HCT116 (cell line): ENCODE results near the gene A2M. TPM values are rescaled to one million over a fixed set of nuclear protein-coding genes. Genes with fewer than 3 reads are reported as not detected.

Experiments
- ATAC-seq: fragments of 200-7000 bp; cut with Tn5 transposase; 2 replicates; pipeline ENCODE4 v1.9.1; 2020; ENCODE audit warnings: mild to moderate bottlenecking, moderate library complexity
- BruUV-seq: library from RNA; stranded (reverse); fragments of 400-500 nt; replicated peaks from 2 replicates; lab custom pipeline; 2021; lab: Mats Ljungman, UMichigan
- CTCF ChIA-PET: fragments of 300-600 bp; sonication (Branson Sonifier 250); formaldehyde crosslinking; loops from one replicate; lab custom pipeline; 2021; ENCODE audit warnings: antibody characterized with exemption; lab: Charles Lee
- POLR2A ChIA-PET: fragments of 300-600, 350-600 bp; sonication (Branson Sonifier 250); formaldehyde crosslinking; loops from one replicate; lab custom pipeline; 2021; ENCODE audit warnings: antibody characterized with exemption; lab: Charles Lee
- RAD21 ChIA-PET, 2 experiments: fragments of 300-600 bp; sonication (Branson Sonifier 250); formaldehyde crosslinking; loops; one replicate each; lab custom pipeline; 2023; ENCODE audit warnings: low total read pairs in 2 of 2; ENCODE audit not compliant: uncharacterized antibody in 2 of 2, unreplicated experiment in 2 of 2, low non-redundant PET in 1 of 2; lab: Charles Lee
- DNase-seq: peaks from one replicate; pipeline ENCODE4 v3.0.0-alpha.2; 2010; ENCODE audit warnings: low read depth, low spot score
- H2AFZ ChIP-seq: fragments of 200-600 bp; shearing (Covaris generic), sonication (generic); 2 replicates; pipeline ENCODE4 v1.6.1; 2017; ENCODE audit warnings: low read depth, mixed run types, mixed read lengths, antibody characterized with exemption, low read length; ENCODE audit not compliant: poor library complexity, severe bottlenecking
- H3K27ac ChIP-seq: 2 replicates; pipeline ENCODE4 v1.5.1; 2012; ENCODE audit warnings: low read depth, low read length
- H3K27me3 ChIP-seq: fragments of 200-600 bp; sonication (generic); 2 replicates; pipeline ENCODE4 v1.6.1; 2016; ENCODE audit warnings: mixed run types, low read length, mixed read lengths; ENCODE audit not compliant: insufficient read depth
- H3K36me3 ChIP-seq, 2 experiments: fragments of 200-500 bp in 1 of 2; fragments of 200-600 bp in 1 of 2; sonication (Bioruptor generic) in 1 of 2; sonication (generic) in 1 of 2; 2 replicates each; pipeline versions ENCODE4 v1.5.1 to v1.6.1; 2014 to 2016; ENCODE audit warnings: low read length in 2 of 2, inconsistent platforms in 1 of 2, mixed read lengths in 1 of 2, mixed run types in 1 of 2; ENCODE audit not compliant: insufficient read depth in 2 of 2, control insufficient read depth in 1 of 2
- H3K4me1 ChIP-seq, 2 experiments: fragments of 200-600 bp in 1 of 2; sonication (generic) in 1 of 2; 2 replicates each; pipeline versions ENCODE4 v1.5.1 to v1.6.1; 2012 to 2017; ENCODE audit warnings: low read length in 2 of 2, inconsistent platforms in 1 of 2, mild to moderate bottlenecking in 1 of 2, mixed read lengths in 1 of 2, mixed run types in 1 of 2, moderate library complexity in 1 of 2; ENCODE audit not compliant: insufficient read depth in 2 of 2, control insufficient read depth in 1 of 2
- H3K4me2 ChIP-seq: fragments of 200-600 bp; sonication (generic); 2 replicates; pipeline ENCODE4 v1.6.1; 2017; ENCODE audit warnings: mixed run types, low read length, mixed read lengths
- H3K4me3 ChIP-seq, 2 experiments: fragments of 200-600 bp in 1 of 2; sonication (generic) in 1 of 2; replicated peaks in 1 of 2; 2 replicates each; pipeline ENCODE4 v1.5.1; 2011 to 2016; ENCODE audit warnings: low read length in 2 of 2, control low read depth in 1 of 2, low read depth in 1 of 2, mild to moderate bottlenecking in 1 of 2, mixed read lengths in 1 of 2, mixed run types in 1 of 2
- H3K79me2 ChIP-seq: fragments of 200-600 bp; sonication (generic); 2 replicates; pipeline ENCODE4 v1.6.1; 2017; ENCODE audit warnings: mild to moderate bottlenecking, mixed run types, low read length, moderate library complexity, mixed read lengths; ENCODE audit not compliant: insufficient read depth
- H3K9ac ChIP-seq: fragments of 200-600 bp; sonication (generic); 2 replicates; pipeline ENCODE4 v1.6.1; 2016; ENCODE audit warnings: low read length, mixed read lengths
- H3K9me2 ChIP-seq: fragments of 200-600 bp; sonication (generic), shearing (Covaris generic); 2 replicates; pipeline ENCODE4 v1.6.1; 2017; ENCODE audit warnings: mixed run types, mild to moderate bottlenecking, moderate library complexity; ENCODE audit not compliant: insufficient read depth
- H3K9me3 ChIP-seq, 2 experiments: fragments of 200-500 bp in 1 of 2; fragments of 200-600 bp in 1 of 2; sonication (Bioruptor generic) in 1 of 2; sonication (generic) in 1 of 2; 2 replicates each; pipeline ENCODE4 v1.6.1; 2014 to 2017; ENCODE audit warnings: low read length in 2 of 2, mixed read lengths in 2 of 2, inconsistent platforms in 1 of 2, low read depth in 1 of 2, mild to moderate bottlenecking in 1 of 2, mixed run types in 1 of 2, moderate library complexity in 1 of 2; ENCODE audit not compliant: control insufficient read depth in 1 of 2, insufficient read depth in 1 of 2
- H4K20me1 ChIP-seq: fragments of 200-600 bp; sonication (generic), shearing (Covaris generic); 2 replicates; pipeline ENCODE4 v1.6.1; 2017; ENCODE audit warnings: mixed run types, mild to moderate bottlenecking, moderate library complexity; ENCODE audit not compliant: insufficient read depth
- ATF3 ChIP-seq: IDR thresholded peaks from 2 replicates; pipeline ENCODE4 v1.6.1; 2012
- CBX3 ChIP-seq: IDR thresholded peaks from 2 replicates; pipeline ENCODE4 v1.6.1; 2012; ENCODE audit warnings: low read depth
- ELF1 ChIP-seq: IDR thresholded peaks from 2 replicates; pipeline ENCODE4 v1.6.1; 2012; ENCODE audit warnings: low read depth, borderline replicate concordance
- EZH2 ChIP-seq: fragments of 200-600 bp; sonication (generic); IDR thresholded peaks from 2 replicates; pipeline ENCODE4 v1.6.1; 2017; ENCODE audit warnings: antibody characterized with exemption, mixed run types
- EZH2phosphoT487 ChIP-seq: fragments of 200-600 bp; IDR thresholded peaks from 2 replicates; pipeline ENCODE4 v1.6.1; 2018; ENCODE audit warnings: antibody characterized with exemption, borderline replicate concordance
- FOSL1 ChIP-seq: IDR thresholded peaks from 2 replicates; pipeline ENCODE4 v1.6.1; 2012; ENCODE audit warnings: low read depth
- POLR2A ChIP-seq: IDR thresholded peaks from 2 replicates; pipeline ENCODE4 v1.7.0; 2011; ENCODE audit warnings: borderline replicate concordance; ENCODE audit not compliant: insufficient read depth, insufficient read length; ENCODE audit errors: extremely low read depth
- POLR2AphosphoS5 ChIP-seq: IDR thresholded peaks from 2 replicates; pipeline ENCODE4 v1.6.1; 2011; ENCODE audit warnings: mild to moderate bottlenecking, low read depth, low read length, moderate library complexity
- YY1 ChIP-seq: IDR thresholded peaks from 2 replicates; pipeline ENCODE4 v1.6.1; 2011; ENCODE audit warnings: low read length, low read depth, moderate library complexity, mild to moderate bottlenecking; ENCODE audit not compliant: insufficient replicate concordance; ENCODE audit errors: extremely low read depth
- ZFX ChIP-seq: fragments of 450-650 bp; IDR thresholded peaks from 2 replicates; pipeline ENCODE4 v1.6.1; 2017
- ZNF274 ChIP-seq: fragments of 200-500 bp; sonication (Bioruptor generic); IDR thresholded peaks from 2 replicates; pipeline ENCODE4 v1.6.1; 2014; ENCODE audit warnings: mild to moderate bottlenecking, low read depth, low read length, inconsistent platforms
- intact Hi-C: fragments of 100-400 bp; cut with micrococcal nuclease; formaldehyde crosslinking; loops from 2 replicates; pipeline ENCODE4 v1.10.0; 2022
- total RNA-seq: library from RNA; stranded (reverse); gene quantifications from one replicate; pipeline ENCODE4 v1.2.1, GENCODE V29; 2021; ENCODE audit not compliant: unreplicated experiment
- TF ChIP-seq, protein P1 (sequence below): IDR thresholded peaks from 2 replicates; pipeline ENCODE4 v1.6.1; 2012; ENCODE audit warnings: low read depth
- TF ChIP-seq, protein P2 (sequence below): IDR thresholded peaks from 2 replicates; pipeline ENCODE4 v1.6.1; 2011; ENCODE audit warnings: mild to moderate bottlenecking, low read length, moderate library complexity; ENCODE audit not compliant: insufficient replicate concordance; ENCODE audit errors: extremely low read depth
- TF ChIP-seq, protein P3 (sequence below), 3 experiments: fragments of 200-600 bp in 1 of 3; sonication (generic) in 1 of 3; IDR thresholded peaks in 2 of 3; conservative IDR thresholded peaks in 1 of 3; 2 replicates each; pipeline ENCODE4 v1.5.1; 2012 to 2017; ENCODE audit warnings: low read depth in 2 of 3, low read length in 2 of 3, antibody characterized with exemption in 1 of 3, borderline replicate concordance in 1 of 3, control low read depth in 1 of 3, mild to moderate bottlenecking in 1 of 3, mixed read lengths in 1 of 3, mixed run types in 1 of 3, moderate library complexity in 1 of 3; ENCODE audit not compliant: insufficient read depth in 1 of 3

The A2M gene
- total RNA-seq, 1 experiment from 2014 or later: 3.0 TPM

- no peak overlapping the region for H3K9ac ChIP-seq
- no peak overlapping the region for H2AFZ ChIP-seq
- H4K20me1 ChIP-seq: no peaks in the 10 kb centered on the region
- H3K27me3 ChIP-seq: peaks cover 9% of the 10 kb centered on the region
- TF ChIP-seq ZFX: no peak
- TF ChIP-seq POLR2AphosphoS5: no peak
- TF ChIP-seq FOSL1: no peak
- TF ChIP-seq, protein P1, sequence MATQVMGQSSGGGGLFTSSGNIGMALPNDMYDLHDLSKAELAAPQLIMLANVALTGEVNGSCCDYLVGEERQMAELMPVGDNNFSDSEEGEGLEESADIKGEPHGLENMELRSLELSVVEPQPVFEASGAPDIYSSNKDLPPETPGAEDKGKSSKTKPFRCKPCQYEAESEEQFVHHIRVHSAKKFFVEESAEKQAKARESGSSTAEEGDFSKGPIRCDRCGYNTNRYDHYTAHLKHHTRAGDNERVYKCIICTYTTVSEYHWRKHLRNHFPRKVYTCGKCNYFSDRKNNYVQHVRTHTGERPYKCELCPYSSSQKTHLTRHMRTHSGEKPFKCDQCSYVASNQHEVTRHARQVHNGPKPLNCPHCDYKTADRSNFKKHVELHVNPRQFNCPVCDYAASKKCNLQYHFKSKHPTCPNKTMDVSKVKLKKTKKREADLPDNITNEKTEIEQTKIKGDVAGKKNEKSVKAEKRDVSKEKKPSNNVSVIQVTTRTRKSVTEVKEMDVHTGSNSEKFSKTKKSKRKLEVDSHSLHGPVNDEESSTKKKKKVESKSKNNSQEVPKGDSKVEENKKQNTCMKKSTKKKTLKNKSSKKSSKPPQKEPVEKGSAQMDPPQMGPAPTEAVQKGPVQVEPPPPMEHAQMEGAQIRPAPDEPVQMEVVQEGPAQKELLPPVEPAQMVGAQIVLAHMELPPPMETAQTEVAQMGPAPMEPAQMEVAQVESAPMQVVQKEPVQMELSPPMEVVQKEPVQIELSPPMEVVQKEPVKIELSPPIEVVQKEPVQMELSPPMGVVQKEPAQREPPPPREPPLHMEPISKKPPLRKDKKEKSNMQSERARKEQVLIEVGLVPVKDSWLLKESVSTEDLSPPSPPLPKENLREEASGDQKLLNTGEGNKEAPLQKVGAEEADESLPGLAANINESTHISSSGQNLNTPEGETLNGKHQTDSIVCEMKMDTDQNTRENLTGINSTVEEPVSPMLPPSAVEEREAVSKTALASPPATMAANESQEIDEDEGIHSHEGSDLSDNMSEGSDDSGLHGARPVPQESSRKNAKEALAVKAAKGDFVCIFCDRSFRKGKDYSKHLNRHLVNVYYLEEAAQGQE: no peak
- TF ChIP-seq, protein P2, sequence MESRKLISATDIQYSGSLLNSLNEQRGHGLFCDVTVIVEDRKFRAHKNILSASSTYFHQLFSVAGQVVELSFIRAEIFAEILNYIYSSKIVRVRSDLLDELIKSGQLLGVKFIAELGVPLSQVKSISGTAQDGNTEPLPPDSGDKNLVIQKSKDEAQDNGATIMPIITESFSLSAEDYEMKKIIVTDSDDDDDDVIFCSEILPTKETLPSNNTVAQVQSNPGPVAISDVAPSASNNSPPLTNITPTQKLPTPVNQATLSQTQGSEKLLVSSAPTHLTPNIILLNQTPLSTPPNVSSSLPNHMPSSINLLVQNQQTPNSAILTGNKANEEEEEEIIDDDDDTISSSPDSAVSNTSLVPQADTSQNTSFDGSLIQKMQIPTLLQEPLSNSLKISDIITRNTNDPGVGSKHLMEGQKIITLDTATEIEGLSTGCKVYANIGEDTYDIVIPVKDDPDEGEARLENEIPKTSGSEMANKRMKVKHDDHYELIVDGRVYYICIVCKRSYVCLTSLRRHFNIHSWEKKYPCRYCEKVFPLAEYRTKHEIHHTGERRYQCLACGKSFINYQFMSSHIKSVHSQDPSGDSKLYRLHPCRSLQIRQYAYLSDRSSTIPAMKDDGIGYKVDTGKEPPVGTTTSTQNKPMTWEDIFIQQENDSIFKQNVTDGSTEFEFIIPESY: no peak
- no peak for TF ChIP-seq YY1
- TF ChIP-seq ELF1: no peak
- TF ChIP-seq ATF3: no peak
- TF ChIP-seq, protein P3, sequence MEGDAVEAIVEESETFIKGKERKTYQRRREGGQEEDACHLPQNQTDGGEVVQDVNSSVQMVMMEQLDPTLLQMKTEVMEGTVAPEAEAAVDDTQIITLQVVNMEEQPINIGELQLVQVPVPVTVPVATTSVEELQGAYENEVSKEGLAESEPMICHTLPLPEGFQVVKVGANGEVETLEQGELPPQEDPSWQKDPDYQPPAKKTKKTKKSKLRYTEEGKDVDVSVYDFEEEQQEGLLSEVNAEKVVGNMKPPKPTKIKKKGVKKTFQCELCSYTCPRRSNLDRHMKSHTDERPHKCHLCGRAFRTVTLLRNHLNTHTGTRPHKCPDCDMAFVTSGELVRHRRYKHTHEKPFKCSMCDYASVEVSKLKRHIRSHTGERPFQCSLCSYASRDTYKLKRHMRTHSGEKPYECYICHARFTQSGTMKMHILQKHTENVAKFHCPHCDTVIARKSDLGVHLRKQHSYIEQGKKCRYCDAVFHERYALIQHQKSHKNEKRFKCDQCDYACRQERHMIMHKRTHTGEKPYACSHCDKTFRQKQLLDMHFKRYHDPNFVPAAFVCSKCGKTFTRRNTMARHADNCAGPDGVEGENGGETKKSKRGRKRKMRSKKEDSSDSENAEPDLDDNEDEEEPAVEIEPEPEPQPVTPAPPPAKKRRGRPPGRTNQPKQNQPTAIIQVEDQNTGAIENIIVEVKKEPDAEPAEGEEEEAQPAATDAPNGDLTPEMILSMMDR (IDR thresholded peaks at IDR 0.05 in 2 of 3, conservative IDR thresholded peaks at IDR 0.05 in 1 of 3; ENCODE audit: borderline replicate concordance in 1 of 3, insufficient read depth in 1 of 3, low read depth in 2 of 3, low read length in 2 of 3): no peak
- no peak for TF ChIP-seq CBX3
- no peak for TF ChIP-seq ZNF274
- no peak for TF ChIP-seq EZH2
- TF ChIP-seq EZH2phosphoT487: no peak
- no peak for TF ChIP-seq POLR2A
- H3K9me3 ChIP-seq: no peaks in the 10 kb centered on the region
- no peaks in the 10 kb centered on the region for H3K9me2 ChIP-seq
- RAD21 ChIA-PET: no interaction called here
- H3K4me2 ChIP-seq: no peak overlapping the region
- H3K4me3 ChIP-seq: no peak overlapping the region
- POLR2A ChIA-PET: no interaction called here
- intact Hi-C loops: no loop called here
- no TSS peak for BruUV-seq
- ATAC-seq: no peak
- no peaks in the 10 kb centered on the region for H3K4me1 ChIP-seq
- no peaks in the 10 kb centered on the region for H3K36me3 ChIP-seq
- CTCF ChIA-PET: no interaction called here
- no peak for DNase-seq
- no peaks in the 10 kb centered on the region for H3K79me2 ChIP-seq
- no peak overlapping the region for H3K27ac ChIP-seq
These were observed 7.1 kb downstream of the A2M start for GRCh38 chr12:9108504-9109212.
